Neuronal stem cell (in vitro differentiated cells): ENCODE data around the gene OR8H2.

Experiments used
- DNase-seq: peaks from one replicate; pipeline ENCODE4 v3.0.0-alpha.2; 2013; ENCODE audit warnings: low spot score
- H2AFZ ChIP-seq: one replicate; pipeline ENCODE4 v1.6.1; 2013; ENCODE audit warnings: mild to moderate bottlenecking, low read length, inconsistent platforms
- H2AK5ac ChIP-seq: 2 replicates; pipeline ENCODE4 v1.6.1; 2013; ENCODE audit warnings: low read depth, mild to moderate bottlenecking, inconsistent platforms, low read length, moderate library complexity, mixed read lengths
- H2BK120ac ChIP-seq: 2 replicates; pipeline ENCODE4 v1.6.1; 2013; ENCODE audit warnings: low read depth, mild to moderate bottlenecking, inconsistent platforms, low read length, moderate library complexity, mixed read lengths
- H2BK12ac ChIP-seq: one replicate; pipeline ENCODE4 v1.6.1; 2013; ENCODE audit warnings: low read length, inconsistent platforms
- H2BK15ac ChIP-seq: 2 replicates; pipeline ENCODE4 v1.6.1; 2013; ENCODE audit warnings: mild to moderate bottlenecking, low read length, inconsistent platforms, mixed read lengths
- H2BK5ac ChIP-seq: one replicate; pipeline ENCODE4 v1.6.1; 2013; ENCODE audit warnings: inconsistent platforms, mild to moderate bottlenecking, low read length, moderate library complexity
- H3K14ac ChIP-seq: one replicate; pipeline ENCODE4 v1.6.1; 2013; ENCODE audit warnings: low read length, inconsistent platforms
- H3K18ac ChIP-seq: 2 replicates; pipeline ENCODE4 v1.6.1; 2013; ENCODE audit warnings: low read length, inconsistent platforms
- H3K23ac ChIP-seq: 2 replicates; pipeline ENCODE4 v1.6.1; 2013; ENCODE audit warnings: low read depth, mild to moderate bottlenecking, mixed read lengths, low read length, inconsistent platforms; ENCODE audit not compliant: poor library complexity
- H3K27ac ChIP-seq: replicated peaks from 3 replicates; pipeline ENCODE4 v1.5.1; 2013; ENCODE audit warnings: low read length, inconsistent platforms
- H3K27me3 ChIP-seq, 3 experiments: 2 replicates each; pipeline ENCODE4 v1.6.1; 2013; ENCODE audit warnings: low read length in 3 of 3, mild to moderate bottlenecking in 2 of 3, inconsistent platforms in 1 of 3, low read depth in 1 of 3, mixed read lengths in 1 of 3, moderate library complexity in 1 of 3; ENCODE audit not compliant: control insufficient read depth in 3 of 3, insufficient read depth in 3 of 3
- H3K36me3 ChIP-seq, 2 donors: replicated peaks in 1 of 2; 2 replicates each; pipeline ENCODE4 v1.6.1; 2013; ENCODE audit warnings: low read length in 2 of 2; ENCODE audit not compliant: control insufficient read depth in 2 of 2, insufficient read depth in 2 of 2
- H3K4ac ChIP-seq: 2 replicates; pipeline ENCODE4 v1.6.1; 2013; ENCODE audit warnings: inconsistent platforms, mild to moderate bottlenecking, low read length, moderate library complexity
- H3K4me1 ChIP-seq, 2 donors: 1 replicate in 1 of 2; 2 replicates in 1 of 2; pipeline ENCODE4 v1.6.1; 2013; ENCODE audit warnings: low read length in 2 of 2, low read depth in 1 of 2; ENCODE audit not compliant: control insufficient read depth in 2 of 2, insufficient read depth in 1 of 2
- H3K4me2 ChIP-seq: one replicate; pipeline ENCODE4 v1.6.1; 2013; ENCODE audit warnings: mild to moderate bottlenecking, low read length, inconsistent platforms; ENCODE audit not compliant: insufficient read depth, poor library complexity, severe bottlenecking
- H3K4me3 ChIP-seq, 2 donors: 2 replicates each; pipeline ENCODE4 v1.5.1; 2013; ENCODE audit warnings: low read length in 2 of 2, mild to moderate bottlenecking in 2 of 2, inconsistent platforms in 1 of 2, moderate library complexity in 1 of 2
- H3K79me1 ChIP-seq: one replicate; pipeline ENCODE4 v1.6.1; 2013; ENCODE audit warnings: low read depth, mild to moderate bottlenecking, inconsistent platforms, low read length, moderate library complexity
- H3K9ac ChIP-seq: one replicate; pipeline ENCODE4 v1.6.1; 2013; ENCODE audit warnings: mild to moderate bottlenecking, low read depth, low read length, inconsistent platforms; ENCODE audit not compliant: poor library complexity
- H3K9me3 ChIP-seq, 2 donors: replicated peaks in 1 of 2; 2 replicates each; pipeline versions ENCODE3 to v1.6.1; 2013; ENCODE audit warnings: low read length in 2 of 2, mild to moderate bottlenecking in 2 of 2, inconsistent platforms in 1 of 2, low read depth in 1 of 2, mixed read lengths in 1 of 2, moderate library complexity in 1 of 2; ENCODE audit not compliant: control insufficient read depth in 2 of 2, insufficient read depth in 1 of 2
- H4K8ac ChIP-seq: one replicate; pipeline ENCODE4 v1.6.1; 2013; ENCODE audit warnings: low read depth, mild to moderate bottlenecking, inconsistent platforms, low read length, moderate library complexity
- H4K91ac ChIP-seq: one replicate; pipeline ENCODE4 v1.6.1; 2013; ENCODE audit warnings: low read length, low read depth, mild to moderate bottlenecking, inconsistent platforms; ENCODE audit not compliant: poor library complexity
- WGBS, 2 donors: extraction: QIAGEN DNeasy Blood & Tissue Kit; methylation state at CpG; one replicate each; pipeline ENCODE4 v1.1.7; 2013; ENCODE audit warnings: missing lambda C conversion rate in 2 of 2, mixed read lengths in 1 of 2; ENCODE audit not compliant: insufficient read length in 2 of 2, insufficient replicate concordance in 1 of 2; ENCODE audit errors: extremely low coverage in 2 of 2; 5-methylcytosine and 5-hydroxymethylcytosine counted together

OR8H2 gene

GRCh38 chr11:56066980-56067379 is 36.5 kb upstream of the OR8H2 start:
- Histone ChIP-seq H2BK12ac (no peak overlapping the region), H3K18ac (no peak overlapping the region), H3K27ac (no peak overlapping the region), H3K4ac (no peak overlapping the region), H3K27me3 (no peaks in the 10 kb centered on the region), H4K8ac (no peak overlapping the region), H3K36me3 (no peaks in the 10 kb centered on the region), H3K9me3 (no peaks in the 10 kb centered on the region), H3K79me1 (no peaks in the 10 kb centered on the region), H3K4me2 (no peak overlapping the region), H2BK15ac (no peak overlapping the region), H4K91ac (no peak overlapping the region), H3K4me3 (no peak overlapping the region), H3K4me1 (no peaks in the 10 kb centered on the region), H2BK5ac (no peak overlapping the region), H2AFZ (no peak overlapping the region), H2BK120ac (no peak overlapping the region), H2AK5ac (no peak overlapping the region), H3K9ac (no peak overlapping the region), H3K23ac (no peak overlapping the region), H3K14ac (no peak overlapping the region)
- no peak for DNase-seq
- WGBS, 2 donors: no CpG with 5 or more reads among the region's 2 CpGs

- DNase-seq: no peak
- Histone ChIP-seq H2BK5ac (no peak overlapping the region), H3K27me3 (no peaks in the 10 kb centered on the region), H3K9ac (no peak overlapping the region), H3K23ac (no peak overlapping the region), H3K4ac (no peak overlapping the region), H4K8ac (no peak overlapping the region), H2BK12ac (no peak overlapping the region), H3K79me1 (no peaks in the 10 kb centered on the region), H2AK5ac (no peak overlapping the region), H2AFZ (no peak overlapping the region), H3K27ac (no peak overlapping the region), H3K9me3 (no peaks in the 10 kb centered on the region), H2BK120ac (no peak overlapping the region), H2BK15ac (no peak overlapping the region), H3K4me3 (no peak overlapping the region), H3K18ac (no peak overlapping the region), H3K4me2 (no peak overlapping the region), H4K91ac (no peak overlapping the region), H3K36me3 (no peaks in the 10 kb centered on the region), H3K14ac (no peak overlapping the region), H3K4me1 (no peaks in the 10 kb centered on the region)
- no CpG with 5 or more reads among the region's 3 CpGs for WGBS, 2 donors
Measured at GRCh38 chr11:56089697-56090096, 13.8 kb upstream of the OR8H2 start.

GRCh38 chr11:56093008-56093407 is 10.5 kb upstream of the OR8H2 start, which contains the start of gene OR8I2:
Gene OR8I2, plus strand, starts transcription at chr11:56093308. Its CDS starts 0 bp downstream, at chr11:56093308.
- H4K91ac ChIP-seq: no peak within 1 kb of the TSS
- H2BK15ac ChIP-seq: no peak within 1 kb of the TSS
- H2AK5ac ChIP-seq: no peak within 1 kb of the TSS
- no peak within 1 kb of the TSS for H2BK5ac ChIP-seq
- H3K23ac ChIP-seq: no peak within 1 kb of the TSS
- H3K4ac ChIP-seq: no peak within 1 kb of the TSS
- no peaks in the 10 kb centered on the region for H3K4me1 ChIP-seq
- no peak within 1 kb of the TSS for H2BK120ac ChIP-seq
- H3K9ac ChIP-seq: no peak within 1 kb of the TSS
- H4K8ac ChIP-seq: no peak within 1 kb of the TSS
- no peak within 1 kb of the TSS for H3K18ac ChIP-seq
- no peak within 1 kb of the TSS for H3K27ac ChIP-seq
- H3K36me3 ChIP-seq: no peaks in the 10 kb centered on the region
- no peaks in the 10 kb centered on the region for H3K9me3 ChIP-seq
- no peak within 1 kb of the TSS for H3K4me3 ChIP-seq
- no peaks in the 10 kb centered on the region for H3K79me1 ChIP-seq
- no peak within 1 kb of the TSS for H3K14ac ChIP-seq
- no peaks in the 10 kb centered on the region for H3K27me3 ChIP-seq
- H2BK12ac ChIP-seq: no peak within 1 kb of the TSS
- WGBS, 2 donors: no CpG with 5 or more reads among the region's 3 CpGs
- no peak within 1 kb of the TSS for H3K4me2 ChIP-seq
- H2AFZ ChIP-seq: no peak within 1 kb of the TSS
- DNase-seq: no peak

- Histone ChIP-seq H3K27ac (no peak within 1 kb of the TSS), H3K9me3 (no peaks in the 10 kb centered on the region), H3K4ac (no peak within 1 kb of the TSS), H3K79me1 (no peaks in the 10 kb centered on the region), H3K4me1 (no peaks in the 10 kb centered on the region), H3K36me3 (no peaks in the 10 kb centered on the region), H2AK5ac (no peak within 1 kb of the TSS), H2AFZ (no peak within 1 kb of the TSS), H4K8ac (no peak within 1 kb of the TSS), H4K91ac (no peak within 1 kb of the TSS), H3K27me3 (no peaks in the 10 kb centered on the region), H2BK12ac (no peak within 1 kb of the TSS), H3K14ac (no peak within 1 kb of the TSS), H3K23ac (no peak within 1 kb of the TSS), H3K4me2 (no peak within 1 kb of the TSS), H2BK5ac (no peak within 1 kb of the TSS), H3K18ac (no peak within 1 kb of the TSS), H2BK15ac (no peak within 1 kb of the TSS), H2BK120ac (no peak within 1 kb of the TSS), H3K4me3 (no peak within 1 kb of the TSS), H3K9ac (no peak within 1 kb of the TSS)
- WGBS, 2 donors: no CpG with 5 or more reads among the region's 6 CpGs
- no peak for DNase-seq
Measured at GRCh38 chr11:56122073-56122472, 18.6 kb downstream of the OR8H2 start, which contains the start of gene OR8H3. Gene OR8H3, plus strand, starts transcription at chr11:56122373. Its CDS starts 0 bp downstream, at chr11:56122373.
